Measurements from ENCODE around the gene CD247.
A peak's percentile ranks its signal among the peaks of the same experiment; 100 is the strongest.

CD247 gene

GRCh38 chr1:167438171-167439138 is 79.9 kb downstream of the CD247 start:
- no peak for DNase-seq (ENCODE audit: low spot score)

GRCh38 chr1:167435484-167435883 is 82.8 kb downstream of the CD247 start:
- no peak for DNase-seq (ENCODE audit: low spot score)

GRCh38 chr1:167434306-167434705 is 84.0 kb downstream of the CD247 start:
- DNase-seq (ENCODE audit: low spot score), result no peak

GRCh38 chr1:167433884-167434283 is 84.4 kb downstream of the CD247 start:
- no peak for DNase-seq (ENCODE audit: low spot score)

- DNase-seq (ENCODE audit: low spot score), result no peak
Observed at GRCh38 chr1:167432780-167433179, 85.5 kb downstream of the CD247 start.

- peak; percentile 75 for DNase-seq (ENCODE audit: low spot score)
Observed at GRCh38 chr1:167431909-167432650, 86.2 kb downstream of the CD247 start.

GRCh38 chr1:167431261-167431908 is 86.9 kb downstream of the CD247 start:
- DNase-seq (ENCODE audit: low spot score), result peak; percentile 84

- peak; percentile 78 for DNase-seq (ENCODE audit: low spot score)
Observed at GRCh38 chr1:167430849-167431242, 87.5 kb downstream of the CD247 start.

GRCh38 chr1:167430134-167430848 is 88.0 kb downstream of the CD247 start:
- DNase-seq (ENCODE audit: low spot score), result peak; percentile 82

- DNase-seq (ENCODE audit: low spot score), result no peak
Observed at GRCh38 chr1:167429612-167430011, 88.7 kb downstream of the CD247 start.

- DNase-seq (ENCODE audit: low spot score), result no peak
Observed at GRCh38 chr1:167428395-167428794, 89.9 kb downstream of the CD247 start.

- no peak for DNase-seq (ENCODE audit: low spot score)
Observed at GRCh38 chr1:167427848-167428247, 90.5 kb downstream of the CD247 start.

- no peak for DNase-seq (ENCODE audit: low spot score)
Observed at GRCh38 chr1:167426716-167427115, 91.6 kb downstream of the CD247 start.

GRCh38 chr1:167425482-167425881 is 92.8 kb downstream of the CD247 start:
- DNase-seq (ENCODE audit: low spot score), result no peak

GRCh38 chr1:167423684-167424619 is 94.4 kb downstream of the CD247 start:
- DNase-seq (ENCODE audit: low spot score), result no peak

GRCh38 chr1:167420510-167420909 is 97.8 kb downstream of the CD247 start:
- no peak for DNase-seq (ENCODE audit: low spot score)

GRCh38 chr1:167419245-167419644 is 99.1 kb downstream of the CD247 start:
- no peak for DNase-seq (ENCODE audit: low spot score)

- peak; percentile 45 for DNase-seq (ENCODE audit: low spot score)
Observed at GRCh38 chr1:167418391-167418790, 99.9 kb downstream of the CD247 start.

GRCh38 chr1:167416506-167416905 is 101.8 kb downstream of the CD247 start:
- no peak for DNase-seq (ENCODE audit: low spot score)

GRCh38 chr1:167413328-167413727 is 105.0 kb downstream of the CD247 start:
- DNase-seq (ENCODE audit: low spot score), result no peak

- no peak for DNase-seq (ENCODE audit: low spot score)
Observed at GRCh38 chr1:167412920-167413319, 105.4 kb downstream of the CD247 start.
